HG02884 (cell line): ENCODE data around the gene MRPL14.

Source experiments
- ATAC-seq: cut with Tn5 transposase; IDR thresholded peaks from one replicate; pipeline ENCODE4 v1.9.1; 2021; ENCODE audit warnings: mild to moderate bottlenecking, moderate library complexity; ENCODE audit not compliant: unreplicated experiment

MRPL14 gene

DNA sequence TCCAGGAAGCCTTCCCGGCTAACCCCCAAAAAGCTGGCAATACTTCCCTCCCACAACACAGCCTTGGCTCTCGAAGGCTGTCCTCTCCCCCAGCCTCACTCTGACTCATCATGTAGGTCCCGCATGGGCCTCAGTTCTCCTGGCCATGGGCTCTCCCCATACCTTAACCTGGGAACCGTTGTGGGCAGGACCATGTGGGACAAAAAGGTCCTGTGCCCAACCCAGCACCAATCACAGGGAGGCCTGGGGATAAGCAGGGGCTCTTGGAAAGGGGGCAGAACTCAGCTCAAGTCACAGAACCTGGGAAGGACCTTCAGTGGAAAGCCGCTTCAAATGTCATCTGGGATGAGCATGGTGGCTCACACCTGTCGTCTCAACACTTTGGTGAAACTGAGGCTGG lies 45.5 kb downstream of the MRPL14 start:
- no peak for ATAC-seq

DNA sequence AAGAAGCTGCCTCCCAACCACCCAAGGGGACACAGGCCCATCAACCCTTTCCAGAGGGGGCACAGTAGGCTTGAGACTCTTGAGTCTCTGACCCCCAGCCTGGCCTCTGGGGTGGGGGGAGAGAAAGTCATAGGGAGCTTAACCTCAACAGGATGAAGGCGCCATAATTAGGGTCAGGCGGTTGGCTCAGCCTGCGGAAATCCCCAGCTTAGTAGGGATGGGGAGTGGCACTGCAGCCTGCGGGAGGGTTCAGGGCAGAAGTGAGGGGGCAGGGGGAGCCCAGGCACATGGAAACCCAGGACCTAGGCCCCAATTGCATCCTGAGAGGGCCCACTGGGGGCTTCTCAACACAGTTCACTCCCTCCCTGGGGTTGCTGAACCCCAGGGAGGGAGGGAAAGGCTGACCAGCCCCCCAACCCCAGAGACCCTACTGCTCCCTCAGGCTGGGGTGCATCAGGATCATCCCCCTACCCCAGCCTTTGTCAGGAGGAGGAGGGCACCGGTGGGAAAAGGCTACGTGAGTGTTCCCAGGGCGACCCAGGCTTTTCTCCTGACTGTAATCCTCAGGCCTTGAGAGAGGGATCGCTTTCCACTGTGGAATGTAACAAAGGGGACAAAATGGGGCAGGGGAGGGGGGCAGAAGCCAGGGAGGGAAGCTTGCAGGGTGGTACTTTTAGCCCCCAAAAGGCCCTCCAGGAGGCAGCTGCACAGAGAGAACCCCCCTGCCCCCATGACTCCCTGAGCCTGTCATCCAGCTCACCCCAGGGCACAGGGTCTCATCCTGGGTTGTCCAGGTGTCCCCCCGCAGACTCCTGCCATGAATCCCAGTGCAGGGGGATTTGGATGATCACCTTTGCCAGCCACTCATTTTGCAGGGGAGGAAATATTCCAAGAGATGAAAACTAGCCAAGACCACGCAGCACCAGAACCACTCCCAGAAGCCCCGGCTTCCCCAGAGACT lies 46.4 kb downstream of the MRPL14 start:
- ATAC-seq = no peak

DNA sequence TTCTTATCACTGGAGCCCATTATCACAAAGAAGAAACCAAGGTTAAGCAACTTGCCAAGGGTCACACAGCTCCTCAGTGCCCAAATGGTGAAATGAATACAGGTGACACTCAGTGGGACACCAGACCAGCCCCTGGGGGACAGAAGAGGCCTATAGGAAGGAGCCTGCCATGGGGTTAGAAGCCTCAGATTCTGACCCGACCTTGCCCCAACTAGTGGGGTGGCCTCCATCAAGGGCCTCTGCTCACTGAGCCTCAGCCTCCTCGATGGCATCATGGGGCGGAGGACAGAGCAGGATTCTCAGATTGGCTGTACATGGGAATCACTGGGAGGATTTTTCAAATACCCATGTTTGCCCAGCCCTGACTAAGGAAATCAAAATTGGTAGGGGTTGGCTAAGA lies 47.6 kb downstream of the MRPL14 start:
- ATAC-seq = no peak

DNA sequence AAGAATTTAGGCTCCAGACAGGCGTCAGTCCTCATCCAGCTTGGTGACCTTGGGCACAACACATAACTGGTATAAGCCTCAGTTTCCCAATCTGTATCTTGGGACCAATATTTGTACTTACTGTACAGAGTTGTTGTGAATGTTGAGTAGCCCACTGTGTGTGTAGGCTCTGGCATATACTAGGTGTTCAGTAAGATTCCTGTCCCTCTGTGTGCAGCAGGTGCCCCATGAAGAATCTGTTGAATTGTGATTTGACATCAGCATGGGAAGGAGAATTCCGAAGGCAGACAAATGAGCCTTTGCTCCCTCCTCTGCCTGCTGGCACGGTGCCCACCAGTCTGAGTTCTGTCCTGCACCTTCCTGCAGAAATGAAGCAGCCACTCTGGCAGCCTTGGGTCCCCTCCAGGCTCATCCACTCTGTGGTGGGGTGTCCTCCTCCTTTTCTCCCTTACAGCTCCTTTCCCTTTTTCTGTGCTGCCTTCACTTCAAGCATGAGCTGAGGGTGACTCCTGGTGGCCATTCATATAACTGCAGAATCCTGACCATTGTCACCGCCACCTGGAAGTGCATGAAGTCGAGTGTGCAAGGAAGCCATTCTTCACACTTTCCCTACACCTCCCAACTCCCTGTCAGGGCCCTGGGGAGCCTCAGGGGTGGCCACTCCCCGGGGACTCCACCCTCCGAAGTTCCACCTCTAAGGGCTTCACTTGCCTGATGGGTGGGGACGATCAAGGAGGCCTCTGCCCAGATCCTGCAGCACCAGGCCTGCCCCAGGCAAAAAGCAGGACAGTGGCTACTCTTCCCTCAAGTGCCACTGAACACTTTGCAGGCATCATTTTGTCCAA lies 48.2 kb downstream of the MRPL14 start:
- ATAC-seq = no peak

DNA sequence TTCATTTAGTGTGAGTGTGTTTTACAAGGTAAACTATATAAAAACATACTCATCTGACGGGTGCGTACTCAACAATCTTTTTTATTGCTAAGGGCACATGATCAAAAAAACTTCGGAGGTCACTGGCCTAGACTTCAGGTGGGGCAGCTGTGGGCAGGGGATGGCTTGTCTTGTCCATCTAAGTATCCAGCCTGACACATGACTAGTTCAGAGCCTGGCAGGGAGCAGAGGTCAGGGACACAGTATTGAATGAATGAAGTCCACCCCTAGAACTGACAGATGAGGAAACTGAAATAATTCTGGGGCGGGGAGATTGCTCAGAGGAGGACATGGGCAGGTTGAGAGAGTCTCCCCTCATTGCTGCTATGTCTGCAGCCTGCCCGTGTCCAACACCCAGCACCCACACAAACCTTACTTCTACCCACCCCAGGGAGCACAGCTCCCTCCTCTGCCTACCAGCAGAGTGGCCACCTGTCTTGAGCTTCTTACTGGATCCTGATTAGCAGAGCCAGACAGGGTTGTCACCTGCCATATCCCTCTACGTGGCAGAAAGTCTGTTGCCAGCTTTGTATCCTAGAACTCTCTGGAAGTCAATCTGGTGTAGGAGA lies 48.9 kb downstream of the MRPL14 start:
- no peak for ATAC-seq

DNA sequence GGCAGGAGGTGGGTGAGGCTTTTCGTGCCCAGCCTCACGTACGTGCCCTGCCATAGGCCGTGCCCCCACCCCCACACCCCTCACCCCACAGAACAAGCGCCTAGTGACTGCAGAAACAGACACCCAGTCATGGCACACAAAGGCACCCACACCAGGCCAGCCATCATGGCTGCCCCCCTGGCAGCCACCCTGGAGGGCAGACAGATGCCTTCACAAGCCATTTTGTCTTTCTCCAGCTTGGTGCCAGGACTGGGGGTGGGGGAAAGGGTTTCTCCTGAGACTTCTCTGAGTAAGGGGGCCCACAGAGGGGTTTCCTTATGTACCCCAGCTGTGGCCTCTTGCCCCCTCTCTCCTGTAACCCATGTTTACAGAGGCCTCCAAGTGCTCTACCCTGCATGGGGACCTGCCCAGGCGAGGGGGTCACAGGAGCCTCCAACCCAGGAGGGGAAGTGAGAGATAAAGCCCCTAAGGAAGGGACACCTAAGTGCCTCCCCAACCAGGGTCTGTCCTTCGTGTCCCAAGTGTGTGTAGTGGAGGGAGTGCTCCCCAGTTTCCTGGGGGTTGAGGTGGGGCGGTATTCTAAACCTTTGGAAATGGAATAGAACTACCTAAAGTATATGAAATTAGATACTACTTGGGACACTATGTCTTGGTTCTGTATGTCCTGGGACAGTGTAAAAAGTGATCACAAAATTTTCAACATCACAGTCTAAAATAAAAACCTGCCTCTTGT lies 49.9 kb downstream of the MRPL14 start:
- ATAC-seq = no peak

DNA sequence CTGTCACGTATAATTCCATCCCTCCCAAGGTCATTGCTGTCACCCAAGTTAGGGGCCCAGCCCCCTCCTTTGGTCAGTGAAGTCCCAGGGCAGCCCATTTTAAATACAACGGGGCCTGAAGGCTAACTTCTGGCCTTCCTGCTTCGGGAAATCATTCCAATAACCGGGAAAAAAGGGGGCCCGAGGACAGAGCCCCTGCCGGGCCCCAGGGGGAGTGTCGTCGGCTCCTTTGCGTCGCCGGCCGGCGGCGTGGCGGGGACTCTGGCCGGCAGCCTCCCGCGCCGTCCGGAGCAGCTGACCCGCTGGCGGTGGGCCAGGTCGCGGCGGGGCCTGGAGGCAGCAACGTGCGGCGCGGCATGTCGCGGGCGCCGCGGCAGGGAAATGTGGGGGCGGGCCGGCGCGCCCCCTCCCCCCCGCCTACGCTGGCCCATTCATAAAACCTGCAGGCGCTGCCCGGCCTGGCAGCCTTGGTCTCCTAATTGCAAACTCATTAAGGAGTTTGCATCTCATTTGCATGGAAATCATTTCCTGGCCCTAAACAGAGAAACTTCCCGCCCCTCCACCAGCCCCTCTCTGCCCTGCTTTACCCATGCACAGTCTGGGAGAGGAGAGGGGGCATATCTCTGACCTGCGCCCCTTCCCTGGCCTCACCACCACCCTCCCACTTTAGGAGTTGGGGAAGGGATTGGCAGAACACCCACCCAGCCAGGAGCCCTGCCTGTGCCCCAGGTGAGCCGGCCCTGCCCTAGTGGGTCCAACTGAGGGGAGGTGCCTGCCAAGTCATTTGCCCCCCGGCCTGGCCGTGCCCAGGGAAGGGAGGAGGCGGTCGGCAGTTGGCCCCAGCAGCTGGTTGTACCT lies 50.7 kb downstream of the MRPL14 start:
- ATAC-seq = no peak

DNA sequence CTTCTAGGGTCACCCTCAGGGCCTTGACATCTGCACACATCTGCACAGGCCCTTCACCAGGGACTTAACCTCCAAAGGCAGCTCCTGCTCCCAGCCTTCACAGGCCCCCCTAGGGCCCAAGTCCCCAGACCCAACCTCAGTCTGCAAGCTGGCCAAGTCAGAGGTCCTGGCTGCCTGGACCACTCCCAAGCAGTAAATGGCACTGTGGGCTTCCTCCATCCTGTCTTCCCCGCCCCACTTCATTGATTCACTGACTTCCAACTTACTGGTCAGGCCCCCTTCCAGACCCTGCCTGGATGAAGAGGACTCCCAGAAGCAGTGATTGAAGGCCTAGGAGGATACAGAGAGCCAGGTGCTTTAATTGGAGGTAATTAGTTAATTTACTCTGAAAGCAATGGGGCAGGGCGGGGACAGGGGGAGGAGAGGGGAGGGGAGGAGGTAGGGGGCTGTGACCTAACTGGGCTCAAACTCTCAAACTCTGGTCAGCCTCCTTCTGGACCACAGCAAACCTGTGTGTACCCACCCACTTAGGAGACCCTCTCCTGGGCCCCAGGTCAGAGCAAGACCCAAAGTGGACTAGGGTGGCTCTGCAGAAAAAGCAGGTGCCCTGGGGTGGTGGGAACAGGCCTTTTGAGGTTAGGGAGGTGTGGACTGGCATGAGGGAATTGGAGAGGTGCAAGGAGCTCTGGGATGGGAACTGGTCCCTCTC lies 51.5 kb downstream of the MRPL14 start:
- ATAC-seq = no peak

DNA sequence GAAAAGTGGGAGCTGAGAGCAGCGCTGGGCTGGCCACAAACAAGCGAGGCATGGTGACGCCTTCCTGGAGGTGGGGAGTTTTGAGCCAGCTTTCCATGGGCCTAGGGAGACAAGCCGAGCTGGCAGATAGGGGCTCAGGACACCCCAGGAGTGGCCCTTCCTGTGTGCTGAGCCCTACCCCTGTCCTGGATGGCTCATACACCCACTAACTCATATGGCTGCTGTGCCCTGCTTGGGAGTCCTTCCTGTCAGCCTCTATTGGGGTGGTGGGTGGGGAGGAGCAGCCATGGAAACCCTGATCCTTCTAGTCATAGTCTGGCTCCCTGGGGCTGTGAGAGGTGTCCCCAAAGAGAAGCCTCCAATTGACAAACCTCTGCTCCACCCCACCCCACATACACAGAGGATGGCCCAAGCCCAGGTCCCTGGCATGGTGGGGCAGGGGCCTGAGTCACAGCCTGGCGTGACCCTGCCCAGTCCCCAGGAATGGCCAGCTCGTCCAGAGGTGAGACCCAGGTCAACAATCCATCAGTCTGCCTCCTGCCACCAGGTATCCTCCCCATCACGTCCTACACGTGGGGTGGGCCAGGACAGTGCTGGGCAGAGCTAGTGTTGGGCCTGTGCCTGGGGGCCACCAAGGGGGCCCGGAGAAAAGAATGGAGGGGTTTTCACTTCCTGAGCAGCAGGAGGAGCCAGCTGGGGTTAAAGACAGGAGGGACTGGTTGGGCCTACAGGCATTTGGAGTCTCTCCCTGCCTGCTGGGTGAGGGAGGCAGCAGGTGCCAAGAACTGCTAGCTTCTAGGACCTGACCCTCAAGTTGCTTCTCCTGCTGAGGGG lies 52.2 kb downstream of the MRPL14 start:
- no peak for ATAC-seq

DNA sequence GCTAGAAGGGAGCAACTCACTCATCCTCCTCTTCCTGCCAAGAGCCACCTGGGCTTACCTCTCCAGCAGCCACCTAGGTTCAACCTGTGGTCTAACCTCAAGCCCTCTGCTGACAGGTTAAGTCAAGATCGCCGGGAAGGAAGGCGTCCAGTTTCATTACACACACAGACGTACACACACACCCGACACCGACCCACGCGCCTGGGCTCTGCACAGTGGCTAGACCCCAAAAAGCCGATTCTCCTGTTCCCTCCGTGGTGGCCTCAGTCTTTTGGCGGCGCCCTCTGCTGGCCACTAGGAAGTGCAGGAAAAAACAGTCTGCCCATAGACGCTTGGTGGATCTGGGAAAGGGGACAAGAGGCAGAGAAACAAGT lies 52.8 kb downstream of the MRPL14 start:
- no peak for ATAC-seq

DNA sequence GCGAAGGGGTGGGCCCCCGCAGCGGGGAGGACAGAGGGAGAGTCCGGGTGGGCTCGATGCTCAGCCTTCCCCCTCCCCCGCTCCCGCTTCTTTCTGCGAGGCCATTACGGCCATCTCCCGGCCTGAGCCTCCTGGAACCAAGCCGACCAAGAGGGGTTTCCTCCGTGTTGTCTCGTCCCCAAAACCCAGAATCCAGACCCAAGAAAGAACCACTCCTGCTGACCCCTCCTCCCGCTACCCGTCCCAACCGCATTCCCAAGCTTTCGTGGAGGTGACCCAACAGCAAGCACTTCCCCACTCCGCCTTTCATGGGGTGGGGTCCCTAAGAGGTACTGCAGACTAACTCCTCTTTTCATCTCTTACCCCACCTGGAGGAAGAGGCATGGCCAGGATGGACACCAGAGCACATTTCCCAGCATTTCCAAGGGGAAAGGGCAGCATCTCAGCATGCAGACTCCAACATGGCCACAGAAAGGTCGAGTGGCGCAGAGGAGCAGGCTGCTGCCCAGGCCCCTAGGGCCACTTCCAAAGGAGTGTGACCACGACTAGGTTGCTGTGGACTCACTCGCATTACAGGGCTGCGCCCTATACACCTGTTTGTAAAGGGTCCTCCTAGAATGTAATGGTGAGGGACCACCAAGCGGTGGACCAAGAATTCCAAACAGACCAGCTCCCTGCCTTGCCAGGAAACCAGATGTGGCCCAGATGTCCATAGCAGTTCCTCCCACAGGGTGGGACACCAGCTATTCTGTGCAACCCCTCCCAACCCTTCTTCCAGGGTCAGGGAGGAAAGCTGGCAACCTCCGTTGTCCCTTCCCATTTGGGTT lies 53.4 kb downstream of the MRPL14 start:
- ATAC-seq = no peak

DNA sequence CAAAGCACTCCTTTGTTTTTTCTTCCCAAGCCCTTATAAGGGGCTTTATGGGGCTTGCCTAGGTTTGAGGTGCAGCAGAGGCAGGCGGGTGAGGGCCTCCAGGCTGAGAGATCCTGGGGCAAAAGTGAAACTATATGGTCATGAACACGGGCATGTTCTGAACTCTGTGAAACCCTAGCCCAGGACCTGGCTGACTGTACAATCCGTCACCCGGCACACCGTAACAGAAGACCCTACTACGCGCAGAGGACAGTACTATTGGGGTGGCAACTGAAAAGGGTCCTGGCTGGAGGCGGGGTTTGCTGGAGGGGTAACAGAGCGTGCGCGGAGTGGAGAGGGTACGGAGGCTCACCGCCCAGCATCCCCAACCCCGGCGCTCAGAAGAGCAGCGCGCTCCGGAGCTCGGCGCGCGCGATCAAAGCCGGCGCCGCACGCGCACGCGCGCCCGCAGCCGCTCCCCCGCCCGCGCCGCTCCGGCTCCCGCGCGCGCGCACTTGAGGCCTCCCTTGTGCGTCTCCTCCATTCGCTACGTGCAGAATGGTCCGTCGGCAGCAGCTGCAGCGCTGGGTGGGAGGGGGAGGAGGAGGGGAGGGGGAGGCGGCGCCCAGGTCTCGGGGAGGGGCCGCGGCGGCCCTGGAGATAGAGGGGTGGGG lies 54.2 kb downstream of the MRPL14 start:
- peak; percentile 49 for ATAC-seq

DNA sequence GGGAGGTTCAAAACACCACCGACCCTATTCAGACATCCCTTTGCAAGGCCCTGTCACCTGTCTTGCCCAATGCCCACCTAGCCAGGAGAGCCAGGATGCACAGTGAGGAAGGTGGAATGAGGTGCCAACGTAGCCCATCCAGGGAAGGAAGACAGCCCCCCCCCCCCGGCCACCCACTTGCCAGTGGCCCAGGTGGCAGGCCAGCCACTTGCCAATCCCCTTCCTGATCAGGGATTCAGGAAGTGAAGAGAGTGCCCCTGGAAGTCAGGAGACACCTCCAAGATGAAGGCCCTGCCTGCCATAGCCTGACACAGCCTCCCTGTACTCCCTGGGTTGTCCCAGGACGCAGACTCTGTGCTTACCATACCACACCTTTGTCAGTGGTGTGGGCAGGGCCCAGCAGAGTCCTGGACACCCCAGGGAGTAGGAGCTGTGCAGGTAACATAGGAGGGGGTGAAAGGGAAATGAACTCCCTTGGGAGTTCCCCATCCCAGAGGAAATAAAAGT lies 54.7 kb downstream of the MRPL14 start:
- ATAC-seq = peak; percentile 4

DNA sequence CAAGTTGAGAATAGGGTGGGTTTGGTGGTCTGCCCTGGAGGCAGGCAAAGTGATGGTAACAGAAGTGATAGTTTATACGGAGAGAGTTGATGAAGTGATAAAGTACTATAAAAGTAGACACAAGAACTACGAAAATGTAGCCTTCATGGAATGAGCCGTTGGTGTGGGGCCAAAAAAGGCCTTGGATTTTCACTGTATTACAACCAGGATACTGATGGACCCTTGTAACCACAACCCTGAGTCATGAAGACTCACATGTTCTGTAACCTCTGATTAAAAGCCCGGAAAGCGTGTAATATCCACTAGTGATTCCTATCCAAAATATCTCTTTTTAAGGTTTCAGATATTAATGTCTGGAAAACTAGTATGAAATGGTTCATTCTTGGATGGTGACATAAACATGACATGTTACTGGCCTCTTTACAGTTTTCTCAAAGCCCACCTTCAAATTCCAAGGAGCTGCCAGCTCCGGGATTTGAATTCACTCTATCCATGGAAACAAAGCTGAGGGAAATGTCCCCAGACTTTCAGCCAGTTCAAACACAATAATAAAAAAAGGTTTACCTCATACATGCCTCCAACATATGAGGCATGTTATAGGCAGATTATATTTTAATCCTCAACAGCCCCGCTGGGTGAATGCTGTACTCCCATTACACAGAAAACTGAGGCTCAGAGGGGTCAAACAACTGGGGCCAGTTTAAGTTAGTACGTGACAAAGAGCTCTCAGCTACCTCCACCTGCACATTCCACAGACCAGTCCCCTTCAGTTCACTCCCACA lies 55.4 kb downstream of the MRPL14 start:
- ATAC-seq = no peak

DNA sequence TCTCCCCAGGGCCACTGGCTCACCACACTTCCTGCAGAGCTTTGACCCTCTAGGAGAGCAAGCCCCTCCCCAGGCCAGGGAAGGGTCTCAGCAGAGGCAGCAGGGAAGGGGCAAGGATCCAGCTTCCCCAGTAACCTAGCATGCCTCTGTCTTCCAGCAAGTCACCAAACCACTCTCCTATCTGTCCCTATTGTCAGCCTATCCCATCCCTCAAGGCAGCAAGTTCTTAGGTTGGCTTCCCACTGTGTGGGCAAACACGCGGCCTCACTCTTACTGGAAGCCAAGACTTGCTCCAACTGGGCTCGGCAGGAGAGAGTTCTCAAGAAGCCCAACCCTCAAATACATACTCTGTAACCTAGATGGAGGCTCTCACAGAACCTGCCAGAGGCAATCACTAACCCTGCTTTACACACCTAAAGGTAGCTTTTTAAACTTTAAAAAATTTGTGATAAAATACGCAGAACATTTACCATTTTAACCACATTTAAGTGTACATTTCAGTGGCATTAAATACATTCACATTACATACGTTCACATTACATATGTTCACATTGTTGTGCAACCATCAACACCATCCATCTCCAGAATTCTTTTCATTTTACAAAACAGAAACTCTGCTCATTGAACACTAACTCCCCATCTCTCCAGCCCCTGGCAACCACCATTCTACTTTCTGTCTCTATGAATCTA lies 58.5 kb downstream of the MRPL14 start:
- no peak for ATAC-seq
